HG02973 (cell line): ENCODE results near the gene DSTYK.
"Not testable (repeated sequence)": the region's sequence is repeated elsewhere in the genome, so short reads cannot be mapped to it uniquely, and the experiment has no call there.

Experiments
- ATAC-seq: cut with Tn5 transposase; IDR thresholded peaks from one replicate; pipeline ENCODE4 v1.9.1; 2021; ENCODE audit warnings: moderate library complexity; ENCODE audit not compliant: unreplicated experiment

Gene DSTYK

GRCh38 chr1:205183676-205184335, 27.7 kb downstream of the DSTYK start:
- ATAC-seq, result no peak

GRCh38 chr1:205182930-205183329, 28.6 kb downstream of the DSTYK start:
- ATAC-seq, result no peak

GRCh38 chr1:205180331-205180730, 31.2 kb downstream of the DSTYK start:
- not testable (repeated sequence) for ATAC-seq

- no peak for ATAC-seq
Measured at GRCh38 chr1:205179842-205180241, 31.7 kb downstream of the DSTYK start.

GRCh38 chr1:205172729-205173366, 38.7 kb downstream of the DSTYK start:
- ATAC-seq, result no peak

GRCh38 chr1:205171369-205171768, 40.1 kb downstream of the DSTYK start:
- ATAC-seq, result no peak

GRCh38 chr1:205170532-205171269, 40.8 kb downstream of the DSTYK start:
- no peak for ATAC-seq

- ATAC-seq, result no peak
Measured at GRCh38 chr1:205169248-205169647, 42.3 kb downstream of the DSTYK start.

GRCh38 chr1:205168291-205168690, 43.2 kb downstream of the DSTYK start:
- ATAC-seq, result no peak

- no peak for ATAC-seq
Measured at GRCh38 chr1:205162301-205162700, 49.2 kb downstream of the DSTYK start.

- no peak for ATAC-seq
Measured at GRCh38 chr1:205161076-205161475, 50.4 kb downstream of the DSTYK start.

GRCh38 chr1:205158048-205158616, 53.4 kb downstream of the DSTYK start:
- ATAC-seq, result no peak

- ATAC-seq, result not testable (repeated sequence)
Measured at GRCh38 chr1:205155665-205156377, 55.7 kb downstream of the DSTYK start.

- ATAC-seq, result no peak
Measured at GRCh38 chr1:205152505-205152904, 59.0 kb downstream of the DSTYK start.

- no peak for ATAC-seq
Measured at GRCh38 chr1:205150651-205151428, 60.7 kb downstream of the DSTYK start.

- ATAC-seq, result no peak
Measured at GRCh38 chr1:205147191-205147835, 64.2 kb downstream of the DSTYK start.

- ATAC-seq, result no peak
Measured at GRCh38 chr1:205144751-205145150, 66.8 kb downstream of the DSTYK start.

GRCh38 chr1:205144046-205144720, 67.3 kb downstream of the DSTYK start:
- no peak for ATAC-seq

GRCh38 chr1:205142102-205142469, 69.4 kb downstream of the DSTYK start:
- no peak for ATAC-seq
